OCI-LY3 (cell line): ENCODE results near the gene PXDN.

Experiments
- H2AFZ ChIP-seq: fragments of 200-600, 300-600 bp; shearing (Covaris generic); 2 replicates; pipeline ENCODE4 v1.6.0; 2014; ENCODE audit warnings: antibody characterized with exemption, low read depth, low read length
- H3K27ac ChIP-seq: fragments of 200-600, 300-600 bp; sonication (generic); 2 replicates; pipeline ENCODE4 v1.5.1; 2014; ENCODE audit warnings: mild to moderate bottlenecking, low read length, moderate library complexity, mixed read lengths
- H3K27me3 ChIP-seq: fragments of 200-600, 300-600 bp; sonication (generic); 2 replicates; pipeline ENCODE4 v1.6.1; 2014; ENCODE audit warnings: low read depth, low read length, mixed read lengths
- H3K36me3 ChIP-seq: fragments of 200-600, 300-600 bp; sonication (generic); replicated peaks from 2 replicates; pipeline ENCODE3; 2014; ENCODE audit warnings: low read depth, low read length, mixed read lengths
- H3K4me1 ChIP-seq: fragments of 300-600, 200-600 bp; sonication (generic); 2 replicates; pipeline ENCODE4 v1.6.1; 2014; ENCODE audit warnings: low read length, mixed read lengths
- H3K4me2 ChIP-seq: fragments of 200-600, 300-600 bp; sonication (generic); 2 replicates; pipeline ENCODE4 v1.6.1; 2014; ENCODE audit warnings: low read length, mixed read lengths
- H3K4me3 ChIP-seq: fragments of 300-600, 200-600 bp; sonication (generic); 2 replicates; pipeline ENCODE4 v1.5.1; 2014; ENCODE audit warnings: antibody characterized with exemption, mild to moderate bottlenecking, low read length, moderate library complexity
- H3K79me2 ChIP-seq: fragments of 300-600, 200-600 bp; shearing (Covaris generic); 2 replicates; pipeline ENCODE4 v1.6.1; 2014; ENCODE audit warnings: mild to moderate bottlenecking, low read length, mixed read lengths
- H3K9ac ChIP-seq: fragments of 300-600, 200-600 bp; shearing (Covaris generic); 2 replicates; pipeline ENCODE4 v1.6.0; 2014; ENCODE audit warnings: mild to moderate bottlenecking, low read length, moderate library complexity
- H3K9me3 ChIP-seq: fragments of 200-600, 300-600 bp; shearing (Covaris generic); 2 replicates; pipeline ENCODE4 v1.6.1; 2014; ENCODE audit warnings: low read length, mixed read lengths; ENCODE audit not compliant: insufficient read depth
- H4K20me1 ChIP-seq: fragments of 200-600, 300-600 bp; sonication (generic); 2 replicates; pipeline ENCODE4 v1.6.1; 2016; ENCODE audit warnings: low read length, mixed read lengths; ENCODE audit not compliant: insufficient read depth
- CTCF ChIP-seq: fragments of 200-600, 300-600 bp; sonication (generic); IDR thresholded peaks from 2 replicates; pipeline ENCODE4 v1.5.1; 2014; ENCODE audit warnings: antibody characterized with exemption, low read length, low read depth
- EZH2phosphoT487 ChIP-seq: fragments of 200-600 bp; shearing (Covaris generic); IDR thresholded peaks from 2 replicates; pipeline ENCODE4 v1.6.1; 2018; ENCODE audit warnings: antibody characterized with exemption, mixed run types, low read depth

The PXDN gene

DNA sequence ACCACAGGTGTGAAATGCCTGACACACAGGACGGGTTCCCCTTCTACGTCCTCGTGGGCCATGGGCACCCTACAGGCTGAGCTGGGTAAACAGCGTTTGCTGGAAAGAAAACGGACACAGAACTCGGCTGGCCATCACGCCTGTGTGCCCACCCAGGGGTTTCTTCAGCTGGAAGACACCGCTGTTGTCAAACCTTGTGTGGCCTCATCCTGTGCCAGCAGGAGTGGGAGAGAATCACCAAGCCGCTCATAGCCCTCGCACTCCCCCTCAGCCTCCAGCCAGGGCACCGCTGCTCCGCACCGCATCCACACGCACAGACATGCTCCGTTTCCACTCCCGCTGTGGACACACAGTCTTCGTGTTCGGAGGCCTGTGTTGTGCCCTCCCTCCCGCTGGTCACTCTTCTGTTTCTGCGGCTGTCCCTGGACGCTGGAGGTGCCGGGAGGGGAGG lies 161.4 kb downstream of the PXDN start:
- TF ChIP-seq CTCF: no peak
- no peak for TF ChIP-seq EZH2phosphoT487
- H3K4me3 ChIP-seq: no peak overlapping the region
- H4K20me1 ChIP-seq: no peaks in the 10 kb centered on the region
- H3K27ac ChIP-seq: no peak overlapping the region
- H3K79me2 ChIP-seq: no peaks in the 10 kb centered on the region
- H3K9ac ChIP-seq: no peak overlapping the region
- H3K4me1 ChIP-seq: no peaks in the 10 kb centered on the region
- no peaks in the 10 kb centered on the region for H3K9me3 ChIP-seq
- no peak overlapping the region for H2AFZ ChIP-seq
- no peaks in the 10 kb centered on the region for H3K36me3 ChIP-seq
- no peak overlapping the region for H3K4me2 ChIP-seq
- H3K27me3 ChIP-seq: peaks cover 9% of the 10 kb centered on the region; the same call in 1 of the 2 replicates

- H3K4me1 ChIP-seq: no peaks in the 10 kb centered on the region
- H3K79me2 ChIP-seq: no peaks in the 10 kb centered on the region
- H3K4me2 ChIP-seq: no peak overlapping the region
- no peaks in the 10 kb centered on the region for H4K20me1 ChIP-seq
- H3K36me3 ChIP-seq: no peaks in the 10 kb centered on the region
- no peak overlapping the region for H3K9ac ChIP-seq
- H3K27ac ChIP-seq: no peak overlapping the region
- no peak overlapping the region for H2AFZ ChIP-seq
- TF ChIP-seq CTCF (no peak), EZH2phosphoT487 (no peak)
- H3K4me3 ChIP-seq: no peak overlapping the region
- H3K27me3 ChIP-seq: peaks cover 11% of the 10 kb centered on the region; the same call in 1 of the 2 replicates
- H3K9me3 ChIP-seq: no peaks in the 10 kb centered on the region
These were observed 162.2 kb downstream of the PXDN start for GRCh38 chr2:1581965-1582625.
